Neuronal stem cell (in vitro differentiated cells): Measurements from ENCODE around the gene ACTN1.

Experiments
- DNase-seq: peaks from one replicate; pipeline ENCODE4 v3.0.0-alpha.2; 2013; ENCODE audit warnings: low spot score
- H2AFZ ChIP-seq: one replicate; pipeline ENCODE4 v1.6.1; 2013; ENCODE audit warnings: mild to moderate bottlenecking, low read length, inconsistent platforms
- H2AK5ac ChIP-seq: 2 replicates; pipeline ENCODE4 v1.6.1; 2013; ENCODE audit warnings: low read depth, mild to moderate bottlenecking, inconsistent platforms, low read length, moderate library complexity, mixed read lengths
- H2BK120ac ChIP-seq: 2 replicates; pipeline ENCODE4 v1.6.1; 2013; ENCODE audit warnings: low read depth, mild to moderate bottlenecking, inconsistent platforms, low read length, moderate library complexity, mixed read lengths
- H2BK12ac ChIP-seq: one replicate; pipeline ENCODE4 v1.6.1; 2013; ENCODE audit warnings: low read length, inconsistent platforms
- H2BK15ac ChIP-seq: 2 replicates; pipeline ENCODE4 v1.6.1; 2013; ENCODE audit warnings: mild to moderate bottlenecking, low read length, inconsistent platforms, mixed read lengths
- H2BK5ac ChIP-seq: one replicate; pipeline ENCODE4 v1.6.1; 2013; ENCODE audit warnings: inconsistent platforms, mild to moderate bottlenecking, low read length, moderate library complexity
- H3K14ac ChIP-seq: one replicate; pipeline ENCODE4 v1.6.1; 2013; ENCODE audit warnings: low read length, inconsistent platforms
- H3K18ac ChIP-seq: 2 replicates; pipeline ENCODE4 v1.6.1; 2013; ENCODE audit warnings: low read length, inconsistent platforms
- H3K23ac ChIP-seq: 2 replicates; pipeline ENCODE4 v1.6.1; 2013; ENCODE audit warnings: low read depth, mild to moderate bottlenecking, mixed read lengths, low read length, inconsistent platforms; ENCODE audit not compliant: poor library complexity
- H3K27ac ChIP-seq: replicated peaks from 3 replicates; pipeline ENCODE4 v1.5.1; 2013; ENCODE audit warnings: low read length, inconsistent platforms
- H3K27me3 ChIP-seq, 3 experiments: 2 replicates each; pipeline ENCODE4 v1.6.1; 2013; ENCODE audit warnings: low read length in 3 of 3, mild to moderate bottlenecking in 2 of 3, inconsistent platforms in 1 of 3, low read depth in 1 of 3, mixed read lengths in 1 of 3, moderate library complexity in 1 of 3; ENCODE audit not compliant: control insufficient read depth in 3 of 3, insufficient read depth in 3 of 3
- H3K36me3 ChIP-seq, 2 donors: replicated peaks in 1 of 2; 2 replicates each; pipeline ENCODE4 v1.6.1; 2013; ENCODE audit warnings: low read length in 2 of 2; ENCODE audit not compliant: control insufficient read depth in 2 of 2, insufficient read depth in 2 of 2
- H3K4ac ChIP-seq: 2 replicates; pipeline ENCODE4 v1.6.1; 2013; ENCODE audit warnings: inconsistent platforms, mild to moderate bottlenecking, low read length, moderate library complexity
- H3K4me1 ChIP-seq, 2 donors: 1 replicate in 1 of 2; 2 replicates in 1 of 2; pipeline ENCODE4 v1.6.1; 2013; ENCODE audit warnings: low read length in 2 of 2, low read depth in 1 of 2; ENCODE audit not compliant: control insufficient read depth in 2 of 2, insufficient read depth in 1 of 2
- H3K4me2 ChIP-seq: one replicate; pipeline ENCODE4 v1.6.1; 2013; ENCODE audit warnings: mild to moderate bottlenecking, low read length, inconsistent platforms; ENCODE audit not compliant: insufficient read depth, poor library complexity, severe bottlenecking
- H3K4me3 ChIP-seq, 2 donors: 2 replicates each; pipeline ENCODE4 v1.5.1; 2013; ENCODE audit warnings: low read length in 2 of 2, mild to moderate bottlenecking in 2 of 2, inconsistent platforms in 1 of 2, moderate library complexity in 1 of 2
- H3K79me1 ChIP-seq: one replicate; pipeline ENCODE4 v1.6.1; 2013; ENCODE audit warnings: low read depth, mild to moderate bottlenecking, inconsistent platforms, low read length, moderate library complexity
- H3K9ac ChIP-seq: one replicate; pipeline ENCODE4 v1.6.1; 2013; ENCODE audit warnings: mild to moderate bottlenecking, low read depth, low read length, inconsistent platforms; ENCODE audit not compliant: poor library complexity
- H3K9me3 ChIP-seq, 2 donors: replicated peaks in 1 of 2; 2 replicates each; pipeline versions ENCODE3 to v1.6.1; 2013; ENCODE audit warnings: low read length in 2 of 2, mild to moderate bottlenecking in 2 of 2, inconsistent platforms in 1 of 2, low read depth in 1 of 2, mixed read lengths in 1 of 2, moderate library complexity in 1 of 2; ENCODE audit not compliant: control insufficient read depth in 2 of 2, insufficient read depth in 1 of 2
- H4K8ac ChIP-seq: one replicate; pipeline ENCODE4 v1.6.1; 2013; ENCODE audit warnings: low read depth, mild to moderate bottlenecking, inconsistent platforms, low read length, moderate library complexity
- H4K91ac ChIP-seq: one replicate; pipeline ENCODE4 v1.6.1; 2013; ENCODE audit warnings: low read length, low read depth, mild to moderate bottlenecking, inconsistent platforms; ENCODE audit not compliant: poor library complexity
- WGBS, 2 donors: extraction: QIAGEN DNeasy Blood & Tissue Kit; methylation state at CpG; one replicate each; pipeline ENCODE4 v1.1.7; 2013; ENCODE audit warnings: missing lambda C conversion rate in 2 of 2, mixed read lengths in 1 of 2; ENCODE audit not compliant: insufficient read length in 2 of 2, insufficient replicate concordance in 1 of 2; ENCODE audit errors: extremely low coverage in 2 of 2; 5-methylcytosine and 5-hydroxymethylcytosine counted together

Gene ACTN1

GRCh38 chr14:68844210-68844545 is 134.9 kb downstream of the ACTN1 start:
- no peak overlapping the region for H3K4me2 ChIP-seq
- no peak overlapping the region for H3K14ac ChIP-seq
- no peak overlapping the region for H2AFZ ChIP-seq
- H3K4me3 ChIP-seq: no peak overlapping the region
- no peak overlapping the region for H2AK5ac ChIP-seq
- H3K27ac ChIP-seq: no peak overlapping the region
- no peak overlapping the region for H2BK12ac ChIP-seq
- H3K79me1 ChIP-seq: no peaks in the 10 kb centered on the region
- no peak overlapping the region for H2BK5ac ChIP-seq
- H3K36me3 ChIP-seq: no peaks in the 10 kb centered on the region
- WGBS, 2 donors: no CpG with 5 or more reads among the region's 6 CpGs
- H2BK15ac ChIP-seq: no peak overlapping the region
- no peak overlapping the region for H3K23ac ChIP-seq
- no peak overlapping the region for H2BK120ac ChIP-seq
- H3K9ac ChIP-seq: no peak overlapping the region
- no peak overlapping the region for H3K18ac ChIP-seq
- H3K4ac ChIP-seq: no peak overlapping the region
- no peak for DNase-seq
- H4K91ac ChIP-seq: no peak overlapping the region
- H4K8ac ChIP-seq: no peak overlapping the region
- peaks cover 1 to 8% of the 10 kb centered on the region in 2 donors for H3K9me3 ChIP-seq
- H3K4me1 ChIP-seq: peaks cover 0 to 7% of the 10 kb centered on the region in 2 donors
- no peaks in the 10 kb centered on the region for H3K27me3 ChIP-seq

GRCh38 chr14:68843471-68844209 is 135.5 kb downstream of the ACTN1 start:
- Histone ChIP-seq H4K91ac (peak overlapping the region; percentile 97), H3K23ac (peak overlapping the region; percentile 29), H2BK12ac (peak overlapping the region; percentile 87), H3K4me3 (peak overlapping the region; percentile 45 to 76), H3K4ac (peak overlapping the region; percentile 85), H3K14ac (no peak overlapping the region), H3K79me1 (no peaks in the 10 kb centered on the region), H3K9ac (peak overlapping the region; percentile 82), H2BK5ac (peak overlapping the region; percentile 14), H3K4me1 (peaks cover 0 to 7% of the 10 kb centered on the region in 2 donors), H3K27me3 (no peaks in the 10 kb centered on the region), H3K27ac (no peak overlapping the region), H3K36me3 (no peaks in the 10 kb centered on the region), H2BK120ac (peak overlapping the region; percentile 98), H2AFZ (peak overlapping the region; percentile 96), H3K9me3 (peaks cover 1 to 10% of the 10 kb centered on the region in 2 donors), H4K8ac (no peak overlapping the region), H2AK5ac (peak overlapping the region; percentile 74), H3K4me2 (peak overlapping the region; percentile 80), H3K18ac (peak overlapping the region; percentile 61), H2BK15ac (peak overlapping the region; percentile 87)
- peak; percentile 57 for DNase-seq
- WGBS, 2 donors: no CpG with 5 or more reads among the region's 19 CpGs

GRCh38 chr14:68842298-68842697 is 136.8 kb downstream of the ACTN1 start:
- no peak for DNase-seq
- Histone ChIP-seq H4K91ac (no peak overlapping the region), H3K27ac (no peak overlapping the region), H2BK12ac (no peak overlapping the region), H3K4me1 (peaks cover 0 to 7% of the 10 kb centered on the region in 2 donors), H2AK5ac (no peak overlapping the region), H2BK15ac (no peak overlapping the region), H3K27me3 (no peaks in the 10 kb centered on the region), H3K9me3 (peaks cover 1 to 10% of the 10 kb centered on the region in 2 donors), H2AFZ (no peak overlapping the region), H3K4me3 (no peak overlapping the region), H3K79me1 (no peaks in the 10 kb centered on the region), H3K4ac (no peak overlapping the region), H3K18ac (no peak overlapping the region), H3K36me3 (no peaks in the 10 kb centered on the region), H3K9ac (no peak overlapping the region), H2BK120ac (no peak overlapping the region), H2BK5ac (no peak overlapping the region), H3K23ac (no peak overlapping the region), H3K4me2 (no peak overlapping the region), H3K14ac (no peak overlapping the region), H4K8ac (no peak overlapping the region)
- no CpG with 5 or more reads among the region's 5 CpGs for WGBS, 2 donors

- H4K8ac ChIP-seq: no peak overlapping the region
- no peak overlapping the region for H3K9ac ChIP-seq
- peak overlapping the region; percentile 52 for H2AFZ ChIP-seq
- no peak overlapping the region for H2BK5ac ChIP-seq
- no peak overlapping the region for H4K91ac ChIP-seq
- H3K36me3 ChIP-seq: no peaks in the 10 kb centered on the region
- WGBS, 2 donors: no CpG with 5 or more reads among the region's 6 CpGs
- H3K27me3 ChIP-seq: no peaks in the 10 kb centered on the region
- H3K4me3 ChIP-seq: no peak overlapping the region
- no peak overlapping the region for H3K4me2 ChIP-seq
- H3K23ac ChIP-seq: no peak overlapping the region
- peaks cover 3 to 13% of the 10 kb centered on the region in 2 donors for H3K9me3 ChIP-seq
- H3K79me1 ChIP-seq: no peaks in the 10 kb centered on the region
- no peak for DNase-seq
- peaks cover 0 to 7% of the 10 kb centered on the region in 2 donors for H3K4me1 ChIP-seq
- H2BK12ac ChIP-seq: no peak overlapping the region
- no peak overlapping the region for H2BK120ac ChIP-seq
- no peak overlapping the region for H2BK15ac ChIP-seq
- no peak overlapping the region for H3K14ac ChIP-seq
- H2AK5ac ChIP-seq: no peak overlapping the region
- H3K27ac ChIP-seq: no peak overlapping the region
- H3K4ac ChIP-seq: no peak overlapping the region
- no peak overlapping the region for H3K18ac ChIP-seq
Observed at GRCh38 chr14:68841016-68841809, 137.9 kb downstream of the ACTN1 start.
